GM23248 (cell line): Measurements from ENCODE around the gene MAML3.

Experiments
- EZH2 ChIP-seq: fragments of 200-600 bp; sonication (generic); IDR thresholded peaks from 2 replicates; pipeline ENCODE4 v1.6.1; 2018; ENCODE audit warnings: antibody characterized with exemption, mild to moderate bottlenecking; ENCODE audit not compliant: insufficient read depth, poor library complexity, severe bottlenecking
- EZH2phosphoT487 ChIP-seq: fragments of 200-600 bp; sonication (generic); IDR thresholded peaks from 2 replicates; pipeline ENCODE4 v1.6.1; 2018; ENCODE audit warnings: antibody characterized with exemption, moderate library complexity, mild to moderate bottlenecking, low read depth; ENCODE audit not compliant: insufficient read depth

DNA sequence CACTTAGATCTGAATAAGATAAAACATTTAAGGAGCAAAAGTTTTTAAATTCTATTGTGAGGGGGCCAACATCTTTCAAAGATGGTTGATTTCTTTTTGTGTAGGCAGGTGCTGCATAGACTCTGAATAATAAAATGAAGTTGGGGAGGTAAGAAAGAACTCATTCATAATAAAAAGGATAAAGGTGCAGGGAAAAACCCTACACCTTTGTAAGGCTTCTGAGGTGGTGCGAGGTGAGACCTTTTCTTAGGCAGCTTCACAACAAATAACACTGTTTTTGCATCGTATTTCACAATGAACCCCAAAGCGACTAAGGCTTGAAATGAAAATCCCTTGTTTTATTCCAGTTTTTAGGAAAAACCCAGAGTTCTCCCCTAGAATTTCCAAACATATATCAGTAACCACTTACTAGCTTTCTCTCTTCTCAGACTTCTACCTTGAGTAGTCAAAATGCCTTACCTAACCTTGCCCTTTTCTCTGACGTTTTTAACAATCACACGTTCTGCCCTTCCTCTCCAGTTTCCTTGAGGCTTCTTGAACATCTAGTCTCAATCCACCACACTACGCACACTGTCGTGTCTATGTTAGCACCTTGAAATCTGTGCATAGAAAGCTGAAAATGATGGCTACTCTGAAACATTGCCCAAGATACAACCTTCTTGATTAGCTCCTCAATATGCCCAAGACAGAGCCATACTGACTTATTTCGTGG is 30.2 kb downstream of the MAML3 start:
- TF ChIP-seq EZH2phosphoT487 (no peak), EZH2 (no peak)
